HK-2 (cell line): Measurements from ENCODE around the gene MAB21L4.
A peak's percentile ranks its signal among the peaks of the same experiment; 100 is the strongest.

ENCODE experiments used
- DNase-seq: peaks from one replicate; pipeline ENCODE4 v3.0.0-alpha.2; 2018; ENCODE audit not compliant: unreplicated experiment

MAB21L4 gene

DNA sequence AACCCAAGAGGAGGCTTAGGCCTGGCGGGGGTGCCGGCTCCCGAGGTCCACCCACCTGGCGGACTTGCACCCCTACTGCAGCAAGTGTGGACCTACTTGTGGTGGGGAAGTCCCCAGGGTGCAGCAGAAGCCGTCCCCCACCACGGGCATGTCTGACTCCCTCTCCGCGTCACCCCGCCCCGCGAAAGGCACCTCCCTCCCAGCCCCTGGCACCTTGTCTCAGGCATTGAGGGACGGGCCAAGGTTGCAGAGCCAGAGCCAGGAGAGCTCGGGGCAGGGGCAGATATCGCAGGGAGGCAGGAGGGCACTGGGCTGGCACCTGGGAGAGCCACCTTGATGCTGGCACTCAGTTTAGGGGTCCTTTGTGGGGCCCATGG lies 29.2 kb upstream of the MAB21L4 start:
- DNase-seq, result no peak

GRCh38 chr2:240922982-240923537 lies 27.1 kb upstream of the MAB21L4 start:
- DNase-seq, result no peak

- no peak for DNase-seq
Observed at GRCh38 chr2:240922245-240922981, 26.5 kb upstream of the MAB21L4 start.

DNA sequence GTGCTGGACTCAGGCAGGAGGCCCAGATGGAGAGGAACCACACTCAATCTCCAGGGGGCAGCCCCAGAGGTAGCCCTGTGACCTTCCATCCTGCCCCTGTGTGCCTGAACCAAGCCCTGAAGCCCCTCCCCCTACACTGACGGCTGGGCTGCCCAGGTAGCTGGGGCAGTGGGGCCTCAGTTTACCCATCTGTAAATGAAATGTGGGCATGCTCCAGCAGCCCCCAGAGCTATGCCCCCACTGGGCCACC lies 26.0 kb upstream of the MAB21L4 start:
- DNase-seq, result no peak

- peak; percentile 74 for DNase-seq
Observed at GRCh38 chr2:240921311-240921994, 25.5 kb upstream of the MAB21L4 start.

DNA sequence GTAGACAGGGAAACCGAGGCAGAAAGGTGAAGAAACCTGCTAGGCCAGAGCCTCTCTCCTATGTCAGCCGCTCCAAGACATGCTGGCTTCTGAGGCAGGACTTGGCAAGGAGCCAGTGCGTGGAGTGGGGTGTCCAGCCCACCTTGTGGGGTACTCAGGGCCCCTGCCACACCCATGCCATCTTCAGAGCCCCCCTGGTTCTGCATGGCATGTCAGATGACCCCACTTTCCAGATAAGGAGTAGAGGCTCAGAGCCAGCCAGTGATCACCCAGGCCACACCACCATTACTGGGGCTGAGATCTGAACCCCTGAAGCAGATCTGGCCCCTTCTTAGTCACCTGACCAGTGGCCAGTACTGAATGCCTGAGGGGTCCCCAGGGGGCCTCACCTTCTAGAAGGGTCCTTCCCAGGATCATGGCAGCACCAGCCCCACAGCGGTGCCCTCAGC lies 24.9 kb upstream of the MAB21L4 start:
- DNase-seq, result no peak

GRCh38 chr2:240919786-240920782 lies 24.1 kb upstream of the MAB21L4 start:
- DNase-seq, result no peak

DNA sequence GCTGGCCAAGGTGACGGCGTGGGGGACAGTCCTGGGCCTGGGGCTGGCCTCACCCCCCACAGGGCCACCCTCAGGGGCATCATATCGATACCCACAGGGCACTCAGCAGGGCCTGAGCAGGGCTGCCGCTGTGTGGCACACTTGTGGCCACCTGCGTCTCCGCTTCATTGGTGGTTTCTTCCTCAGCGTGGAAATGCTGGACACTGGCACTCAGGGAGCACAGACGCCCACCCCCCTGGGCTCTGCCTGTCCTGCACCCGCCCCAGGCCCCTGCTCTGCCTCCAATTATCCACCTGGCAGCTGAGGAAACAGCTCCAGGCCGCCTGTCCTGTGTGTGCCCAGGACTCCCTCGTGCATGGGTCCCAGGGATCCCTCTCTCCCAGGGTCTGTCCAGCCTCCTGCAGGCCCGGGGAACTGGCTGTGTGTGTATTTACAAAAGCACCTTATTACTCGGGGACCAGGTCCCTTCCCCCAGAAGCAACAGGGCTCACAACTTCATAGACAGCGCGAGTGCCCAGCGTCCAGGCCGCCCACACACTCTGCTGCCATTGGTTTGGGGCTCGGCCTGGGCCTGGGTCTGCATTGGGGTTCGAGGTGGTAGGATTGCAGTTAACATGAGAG lies 23.3 kb upstream of the MAB21L4 start:
- DNase-seq, result no peak

DNA sequence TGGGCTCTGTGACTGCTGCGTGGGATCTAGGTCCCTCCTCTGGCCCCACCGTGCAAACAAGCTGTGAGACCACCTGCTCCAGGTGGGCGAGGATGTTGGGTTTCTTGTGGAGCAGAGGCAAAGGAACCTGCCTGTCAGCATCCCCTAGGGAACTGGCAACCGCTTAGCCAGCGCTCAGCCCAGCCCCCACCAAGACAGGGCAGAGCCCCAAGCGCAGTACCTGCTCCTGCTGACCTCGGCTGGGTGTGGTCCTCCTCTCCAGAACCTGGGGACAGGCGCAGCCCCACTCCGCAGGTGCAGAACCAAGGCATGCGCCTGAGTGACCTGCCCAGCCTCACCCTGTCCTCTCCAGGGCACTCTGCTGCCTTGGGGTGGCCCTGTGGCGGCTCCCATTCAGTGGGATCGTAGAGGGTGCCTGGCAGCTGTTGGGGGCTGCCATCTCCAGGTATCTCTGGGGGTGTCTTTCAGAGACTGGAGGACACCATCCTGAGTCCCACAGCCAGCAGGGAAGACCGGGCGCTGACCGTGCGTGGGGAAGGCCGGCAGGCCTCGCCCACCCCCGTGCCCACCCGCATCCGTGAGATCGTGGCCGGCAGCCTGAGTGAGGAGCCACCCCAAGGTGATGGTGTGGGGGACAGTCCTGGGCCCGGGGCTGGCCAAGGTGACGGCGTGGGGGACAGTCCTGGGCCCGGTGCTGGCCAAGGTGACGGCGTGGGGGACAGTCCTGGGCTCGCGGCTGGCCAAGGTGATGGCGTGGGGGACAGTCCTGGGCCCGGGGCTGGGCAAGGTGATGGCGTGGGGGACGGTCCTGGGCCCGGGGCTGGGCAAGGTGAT lies 22.5 kb upstream of the MAB21L4 start:
- DNase-seq, result no peak

DNA sequence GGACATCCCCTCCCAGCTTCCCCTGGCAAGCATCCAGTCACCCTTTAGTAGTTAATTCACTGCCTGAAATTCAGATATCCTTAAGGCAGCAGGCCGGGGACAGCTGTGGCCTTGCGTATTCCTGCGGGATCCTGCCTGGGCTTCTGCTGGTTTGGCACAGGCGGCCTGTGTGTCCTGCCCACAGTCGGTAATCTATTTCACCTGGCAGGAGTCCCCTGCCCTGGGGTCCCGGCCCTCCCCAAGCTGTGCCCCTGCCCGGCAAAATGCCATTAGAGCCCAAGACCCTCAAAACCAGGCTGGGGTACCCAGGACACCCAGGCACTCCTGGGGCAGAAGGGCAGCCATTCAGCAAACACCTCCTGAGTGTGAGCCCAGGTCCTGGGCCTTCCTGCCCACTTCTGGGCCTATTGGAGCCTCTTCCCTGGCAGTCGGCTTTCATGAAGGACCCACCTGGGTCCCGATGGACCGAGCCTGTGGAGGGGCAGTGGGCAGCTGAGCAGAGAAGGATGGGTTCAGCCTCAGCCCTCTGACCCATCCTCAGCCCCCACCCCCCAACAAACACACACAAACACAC lies 21.8 kb upstream of the MAB21L4 start:
- DNase-seq, result no peak

- DNase-seq, result no peak
Observed at GRCh38 chr2:240917009-240917683, 21.2 kb upstream of the MAB21L4 start.

- DNase-seq, result peak; percentile 45
Observed at GRCh38 chr2:240916571-240917008, 20.6 kb upstream of the MAB21L4 start.

DNA sequence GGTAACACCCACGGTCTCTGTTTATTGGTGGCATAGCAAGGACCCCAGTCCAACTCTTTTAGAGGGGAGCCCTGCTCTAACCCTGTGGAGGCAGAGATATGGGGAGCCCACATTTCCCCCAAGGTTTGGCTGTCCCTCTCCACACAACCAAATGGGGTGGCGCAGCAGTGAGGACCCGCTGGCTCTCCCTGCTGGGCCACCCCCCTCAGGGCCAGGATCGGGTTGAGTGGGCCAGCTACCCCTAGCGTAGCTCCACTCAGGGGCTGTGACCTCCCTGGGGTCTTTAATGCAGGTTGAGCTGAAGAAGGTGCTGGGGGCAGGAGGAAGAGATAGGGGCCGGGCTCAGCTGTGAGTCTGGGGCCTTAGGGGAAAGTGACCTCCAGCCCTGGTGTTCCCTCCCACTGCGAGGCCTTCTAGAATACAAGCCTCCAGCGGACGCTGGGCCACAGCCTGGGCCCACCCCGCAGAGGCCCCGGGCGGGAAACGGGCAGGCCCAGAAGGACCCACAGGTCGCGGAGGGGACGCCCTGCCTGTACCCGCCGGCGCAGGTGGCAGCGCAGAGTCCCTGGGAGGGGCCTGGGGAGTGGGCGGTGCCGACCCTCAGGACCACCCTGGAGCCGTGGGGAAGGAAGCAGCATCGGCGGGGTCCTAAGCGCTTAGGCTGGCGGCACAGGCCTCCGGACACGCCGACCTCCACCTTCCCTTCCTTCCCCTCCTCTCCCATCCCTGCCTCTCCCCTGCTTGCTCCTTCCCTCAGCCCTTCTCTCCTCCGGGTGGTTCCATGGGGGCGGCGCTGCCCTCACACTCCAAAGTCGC lies 19.8 kb upstream of the MAB21L4 start:
- DNase-seq, result no peak

DNA sequence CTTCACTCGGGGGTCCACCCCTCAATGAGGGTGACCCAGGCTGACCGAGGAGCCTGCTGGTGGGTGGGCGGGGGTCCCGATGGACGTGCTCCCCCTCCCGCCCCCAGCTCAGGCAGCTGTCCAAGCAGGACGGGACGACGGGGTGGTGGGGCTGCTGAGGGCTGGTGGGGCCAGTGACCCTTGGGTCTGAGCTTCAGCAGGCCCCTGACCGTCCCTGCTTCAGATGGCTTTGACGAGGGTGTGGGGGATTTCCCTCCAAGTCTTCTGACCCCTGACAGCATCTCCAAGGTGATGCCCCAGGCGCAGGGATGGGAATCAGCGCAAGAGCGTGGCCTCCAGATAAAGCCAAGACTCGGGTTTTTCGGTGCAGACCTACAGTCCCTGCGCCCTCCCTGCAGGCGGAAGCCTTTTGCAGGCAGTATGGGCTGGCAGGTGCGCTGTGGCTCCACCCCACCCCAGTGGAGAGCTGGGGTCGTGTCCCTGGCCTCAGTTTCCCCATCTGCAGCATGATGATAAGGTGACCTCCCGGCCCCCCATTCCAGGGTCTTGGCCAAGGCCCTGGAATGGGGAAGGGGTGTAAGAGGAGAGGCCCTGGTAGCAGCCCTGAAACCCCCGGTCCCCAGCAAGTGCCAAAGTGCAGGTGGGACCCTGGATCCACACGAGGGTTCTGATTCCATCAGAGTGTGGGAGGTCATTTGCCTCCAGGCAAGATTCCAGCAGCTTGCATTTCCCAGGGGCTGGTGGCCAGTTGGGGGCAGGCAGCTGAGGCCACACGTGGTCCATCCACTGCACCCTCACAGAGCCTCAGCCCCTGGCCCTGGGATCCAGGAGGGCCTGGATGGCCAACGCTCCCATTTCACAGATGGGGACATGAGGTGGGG lies 18.9 kb upstream of the MAB21L4 start:
- no peak for DNase-seq

DNA sequence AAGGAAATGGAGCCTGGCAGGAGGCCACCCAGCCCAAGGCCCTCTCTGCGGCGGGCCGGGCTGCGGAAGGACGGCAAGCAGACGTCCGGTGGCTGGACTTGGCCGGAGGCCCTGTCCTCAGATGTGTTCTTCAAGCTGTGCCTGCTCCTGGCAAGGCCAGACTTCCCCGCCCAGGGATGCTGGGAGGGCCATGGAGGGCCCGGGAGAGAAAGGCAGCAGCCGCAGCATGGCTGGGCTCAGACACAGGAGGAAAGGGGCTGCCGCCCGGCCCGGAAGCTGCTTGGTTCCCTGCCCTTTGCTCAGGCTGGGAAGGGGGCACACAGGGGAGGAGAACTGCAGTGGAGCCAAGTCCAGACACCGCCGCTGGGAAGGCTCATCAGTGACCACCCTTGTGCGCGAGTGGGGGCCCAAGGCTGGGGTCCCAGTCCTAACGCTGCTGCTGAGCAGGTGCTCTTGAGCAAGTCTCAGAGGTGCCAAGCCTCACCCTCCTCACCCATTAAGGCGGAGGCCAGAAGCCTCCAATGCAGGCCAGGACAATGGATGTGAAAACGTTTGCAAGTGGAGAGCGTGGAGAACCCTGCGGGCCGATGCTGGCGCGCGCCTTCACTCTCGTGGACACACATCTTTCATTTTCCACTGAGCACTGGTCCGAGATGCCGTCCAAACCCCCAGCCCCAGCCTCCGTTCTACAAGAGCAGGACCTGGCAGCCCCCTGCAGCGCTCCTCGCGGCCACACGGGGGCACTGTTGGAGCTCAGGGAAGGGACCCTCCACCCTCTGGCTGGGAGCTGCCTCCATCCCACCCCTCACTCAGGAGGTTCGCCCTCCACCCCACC lies 18.1 kb upstream of the MAB21L4 start:
- peak; percentile 47 for DNase-seq

GRCh38 chr2:240912878-240913809 lies 17.2 kb upstream of the MAB21L4 start:
- no peak for DNase-seq
